GM23248 (cell line): ENCODE data around the gene PITPNM3. TPM values are rescaled to one million over a fixed set of nuclear protein-coding genes. Genes with fewer than 3 reads are reported as not detected.

Experiments used
- DNase-seq: peaks from one replicate; pipeline ENCODE4 v3.0.0-alpha.2; 2015
- H2AFZ ChIP-seq: fragments of 200-600 bp; sonication (generic); 2 replicates; pipeline ENCODE4 v1.6.1; 2016; ENCODE audit warnings: antibody characterized with exemption
- H3F3A ChIP-seq: fragments of 200-600 bp; sonication (generic); 2 replicates; pipeline ENCODE4 v1.6.1; 2016; ENCODE audit warnings: mild to moderate bottlenecking, antibody characterized with exemption, mixed run types; ENCODE audit not compliant: insufficient read depth
- H3K27ac ChIP-seq: fragments of 200-600 bp; sonication (generic); 2 replicates; pipeline ENCODE4 v1.5.1; 2016; ENCODE audit warnings: mild to moderate bottlenecking
- H3K27me3 ChIP-seq: fragments of 200-600 bp; sonication (generic); replicated peaks from 2 replicates; pipeline ENCODE4 v1.6.1; 2016; ENCODE audit warnings: mild to moderate bottlenecking; ENCODE audit not compliant: insufficient read depth
- H3K36me3 ChIP-seq: fragments of 200-600 bp; sonication (generic); 2 replicates; pipeline ENCODE4 v1.6.1; 2016; ENCODE audit warnings: low read depth, mild to moderate bottlenecking
- H3K4me1 ChIP-seq: fragments of 200-600 bp; sonication (generic); 2 replicates; pipeline ENCODE4 v1.6.1; 2016; ENCODE audit warnings: mild to moderate bottlenecking; ENCODE audit not compliant: insufficient read depth
- H3K4me2 ChIP-seq: fragments of 200-600 bp; sonication (generic); one replicate; pipeline ENCODE4 v1.6.1; 2016; ENCODE audit warnings: mild to moderate bottlenecking; ENCODE audit not compliant: unreplicated experiment
- H3K4me3 ChIP-seq: fragments of 200-600 bp; sonication (generic); 2 replicates; pipeline ENCODE4 v1.5.1; 2016; ENCODE audit warnings: mild to moderate bottlenecking
- H3K79me2 ChIP-seq: fragments of 200-600 bp; sonication (generic); 2 replicates; pipeline ENCODE4 v1.6.1; 2016; ENCODE audit warnings: mild to moderate bottlenecking; ENCODE audit not compliant: insufficient read depth
- H3K9ac ChIP-seq: fragments of 200-600 bp; sonication (generic); 2 replicates; pipeline ENCODE4 v1.6.1; 2016; ENCODE audit warnings: mild to moderate bottlenecking
- H3K9me2 ChIP-seq: fragments of 200-600 bp; sonication (generic); 2 replicates; pipeline ENCODE4 v1.6.1; 2016; ENCODE audit warnings: mixed run types, mild to moderate bottlenecking, moderate library complexity; ENCODE audit not compliant: insufficient read depth
- H3K9me3 ChIP-seq: fragments of 200-600 bp; sonication (generic); one replicate; pipeline ENCODE4 v1.6.1; 2017; ENCODE audit warnings: low read depth
- H4K20me1 ChIP-seq: fragments of 200-600 bp; sonication (generic); 2 replicates; pipeline ENCODE4 v1.6.0; 2016; ENCODE audit not compliant: insufficient read depth
- EZH2 ChIP-seq: fragments of 200-600 bp; sonication (generic); IDR thresholded peaks from 2 replicates; pipeline ENCODE4 v1.6.1; 2018; ENCODE audit warnings: antibody characterized with exemption, mild to moderate bottlenecking; ENCODE audit not compliant: insufficient read depth, poor library complexity, severe bottlenecking
- EZH2phosphoT487 ChIP-seq: fragments of 200-600 bp; sonication (generic); IDR thresholded peaks from 2 replicates; pipeline ENCODE4 v1.6.1; 2018; ENCODE audit warnings: antibody characterized with exemption, moderate library complexity, mild to moderate bottlenecking, low read depth; ENCODE audit not compliant: insufficient read depth
- WGBS, 2 experiments: methylation state at CpG; one replicate each; pipeline ENCODE4 v1.1.6; 2015 to 2017; ENCODE audit warnings: low lambda C conversion rate in 2 of 2, low coverage in 1 of 2; ENCODE audit errors: missing lambda C conversion rate in 2 of 2; 5-methylcytosine and 5-hydroxymethylcytosine counted together
- in situ Hi-C: fragments of 300-500 bp; cut with MboI; formaldehyde crosslinking; loops from 2 replicates; pipeline ENCODE4 v1.15.0; 2020
- polyA plus RNA-seq: library from polyadenylated mRNA; unstranded; fragments of >200 nt; fragmentation: Nextera tagmentation; extraction: Ambion mirVana; gene quantifications from 2 replicates; pipeline ENCODE4 v1.2.1, GENCODE V29; 2016
- total RNA-seq: library from RNA; depleted of rRNA; stranded (reverse); fragments of >200 nt; shearing (Covaris generic); gene quantifications from 2 replicates; pipeline ENCODE4 v1.2.3, GENCODE V29; 2014

Gene PITPNM3
- total and polyA plus RNA-seq, 2 experiments from 2014 or later: 6.5 to 12.8 TPM

- in situ Hi-C loops: no loop called here
- peaks cover 10% of the 10 kb centered on the region for H3K4me1 ChIP-seq
Measured at GRCh38 chr17:6461246-6461645, 95.1 kb downstream of the PITPNM3 start.

GRCh38 chr17:6460531-6461161 is 95.7 kb downstream of the PITPNM3 start:
- DNase-seq: no peak
- in situ Hi-C loops: no loop called here
- WGBS, 2 experiments: 82 to 85% methylated on average over 9 of the region's 9 CpGs

More at GRCh38 chr17:6461246-6461645, 95.1 kb downstream of the PITPNM3 start:
- H3K27me3 ChIP-seq: no peaks in the 10 kb centered on the region
- no peaks in the 10 kb centered on the region; the same call in 1 of the 2 replicates for H3K36me3 ChIP-seq
- H3K79me2 ChIP-seq: no peaks in the 10 kb centered on the region
- no peaks in the 10 kb centered on the region for H3F3A ChIP-seq
- no peak overlapping the region for H3K4me3 ChIP-seq
- H4K20me1 ChIP-seq: no peaks in the 10 kb centered on the region
- H3K4me2 ChIP-seq: no peak overlapping the region
- H3K9ac ChIP-seq: no peak overlapping the region
- no peak overlapping the region for H3K27ac ChIP-seq
- TF ChIP-seq EZH2phosphoT487: no peak
- TF ChIP-seq EZH2: no peak
- H3K9me2 ChIP-seq: no peaks in the 10 kb centered on the region
- H3K9me3 ChIP-seq: no peaks in the 10 kb centered on the region
- 93 to 94% methylated on average over 12 to 14 of the region's 14 CpGs for WGBS, 2 experiments
- H2AFZ ChIP-seq: no peak overlapping the region
- no peak for DNase-seq

GRCh38 chr17:6458460-6458950 is 97.8 kb downstream of the PITPNM3 start:
- Histone ChIP-seq H2AFZ (no peak overlapping the region), H4K20me1 (no peaks in the 10 kb centered on the region), H3K27me3 (no peaks in the 10 kb centered on the region), H3K4me1 (peaks cover 10% of the 10 kb centered on the region), H3K79me2 (no peaks in the 10 kb centered on the region), H3F3A (no peaks in the 10 kb centered on the region), H3K4me2 (no peak overlapping the region), H3K4me3 (no peak overlapping the region), H3K9ac (no peak overlapping the region), H3K36me3 (no peaks in the 10 kb centered on the region), H3K27ac (no peak overlapping the region), H3K9me3 (no peaks in the 10 kb centered on the region), H3K9me2 (no peaks in the 10 kb centered on the region)
- TF ChIP-seq EZH2phosphoT487: no peak
- TF ChIP-seq EZH2: no peak
- in situ Hi-C loops: no loop called here
- DNase-seq: no peak
- 84 to 86% methylated on average over 14 of the region's 14 CpGs for WGBS, 2 experiments

More at GRCh38 chr17:6460531-6461161, 95.7 kb downstream of the PITPNM3 start:
- H3K9ac ChIP-seq: no peak overlapping the region
- H3K9me2 ChIP-seq: no peaks in the 10 kb centered on the region
- no peak overlapping the region for H3K4me3 ChIP-seq
- no peak overlapping the region for H3K27ac ChIP-seq
- no peaks in the 10 kb centered on the region for H3K27me3 ChIP-seq
- TF ChIP-seq EZH2phosphoT487: no peak
- no peak for TF ChIP-seq EZH2
- no peaks in the 10 kb centered on the region for H3K9me3 ChIP-seq
- no peaks in the 10 kb centered on the region for H3K36me3 ChIP-seq
- H2AFZ ChIP-seq: no peak overlapping the region
- H3F3A ChIP-seq: no peaks in the 10 kb centered on the region
- H3K79me2 ChIP-seq: no peaks in the 10 kb centered on the region
- H3K4me2 ChIP-seq: no peak overlapping the region
- H4K20me1 ChIP-seq: no peaks in the 10 kb centered on the region
- H3K4me1 ChIP-seq: peaks cover 10% of the 10 kb centered on the region

- in situ Hi-C loops: no loop called here
- Histone ChIP-seq H2AFZ (no peak overlapping the region), H3K9ac (no peak overlapping the region), H3K4me1 (peaks cover 10% of the 10 kb centered on the region), H3K4me2 (no peak overlapping the region), H3K4me3 (no peak overlapping the region), H3F3A (no peaks in the 10 kb centered on the region), H3K9me3 (no peaks in the 10 kb centered on the region), H3K79me2 (no peaks in the 10 kb centered on the region), H3K9me2 (no peaks in the 10 kb centered on the region), H3K27me3 (no peaks in the 10 kb centered on the region), H3K36me3 (no peaks in the 10 kb centered on the region), H3K27ac (no peak overlapping the region), H4K20me1 (no peaks in the 10 kb centered on the region)
- TF ChIP-seq EZH2 (no peak), EZH2phosphoT487 (no peak)
- DNase-seq: no peak
- 85 to 89% methylated on average over 10 of the region's 10 CpGs for WGBS, 2 experiments
Measured at GRCh38 chr17:6457688-6458459, 98.5 kb downstream of the PITPNM3 start.
